IPS-18a (cell line): ENCODE measurements around the gene TXN2.
"Not testable (repeated sequence)": the region's sequence is repeated elsewhere in the genome, so short reads cannot be mapped to it uniquely, and the experiment has no call there.

ENCODE experiments used
- H3K27ac ChIP-seq: one replicate; pipeline ENCODE4 v1.5.1; 2013; ENCODE audit warnings: low read length
- H3K27me3 ChIP-seq: one replicate; pipeline ENCODE4 v1.6.1; 2013; ENCODE audit warnings: mild to moderate bottlenecking, low read length; ENCODE audit not compliant: control insufficient read depth, insufficient read depth
- H3K36me3 ChIP-seq: one replicate; pipeline ENCODE4 v1.6.1; 2013; ENCODE audit warnings: low read depth, low read length; ENCODE audit not compliant: control insufficient read depth
- H3K4me1 ChIP-seq: one replicate; pipeline ENCODE4 v1.6.1; 2013; ENCODE audit warnings: low read depth, low read length; ENCODE audit not compliant: control insufficient read depth
- H3K4me3 ChIP-seq: one replicate; pipeline ENCODE4 v1.5.1; 2013; ENCODE audit warnings: low read length
- H3K9ac ChIP-seq: one replicate; pipeline ENCODE4 v1.6.1; 2013; ENCODE audit warnings: mild to moderate bottlenecking, low read length, moderate library complexity
- H3K9me3 ChIP-seq: one replicate; pipeline ENCODE4 v1.6.1; 2013; ENCODE audit warnings: low read depth, low read length; ENCODE audit not compliant: control insufficient read depth

TXN2 gene

GRCh38 chr22:36464715-36465231, 16.7 kb downstream of the TXN2 start:
- no peaks in the 10 kb centered on the region for H3K36me3 ChIP-seq
- H3K27ac ChIP-seq: no peak overlapping the region
- H3K9me3 ChIP-seq: no peaks in the 10 kb centered on the region
- H3K4me3 ChIP-seq: no peak overlapping the region
- H3K9ac ChIP-seq: no peak overlapping the region
- H3K4me1 ChIP-seq: peaks cover 12% of the 10 kb centered on the region
- no peaks in the 10 kb centered on the region for H3K27me3 ChIP-seq

GRCh38 chr22:36463783-36464184, 17.7 kb downstream of the TXN2 start:
- Histone ChIP-seq H3K9me3 (no peaks in the 10 kb centered on the region), H3K27ac (no peak overlapping the region), H3K4me3 (no peak overlapping the region), H3K9ac (no peak overlapping the region), H3K36me3 (no peaks in the 10 kb centered on the region), H3K27me3 (no peaks in the 10 kb centered on the region), H3K4me1 (peaks cover 15% of the 10 kb centered on the region)

GRCh38 chr22:36461665-36462649, 19.5 kb downstream of the TXN2 start:
- Histone ChIP-seq H3K36me3 (no peaks in the 10 kb centered on the region), H3K9me3 (no peaks in the 10 kb centered on the region), H3K27ac (peak overlapping the region; percentile 41), H3K27me3 (no peaks in the 10 kb centered on the region), H3K4me1 (peaks cover 15% of the 10 kb centered on the region), H3K4me3 (no peak overlapping the region), H3K9ac (peak overlapping the region; percentile 12)

DNA sequence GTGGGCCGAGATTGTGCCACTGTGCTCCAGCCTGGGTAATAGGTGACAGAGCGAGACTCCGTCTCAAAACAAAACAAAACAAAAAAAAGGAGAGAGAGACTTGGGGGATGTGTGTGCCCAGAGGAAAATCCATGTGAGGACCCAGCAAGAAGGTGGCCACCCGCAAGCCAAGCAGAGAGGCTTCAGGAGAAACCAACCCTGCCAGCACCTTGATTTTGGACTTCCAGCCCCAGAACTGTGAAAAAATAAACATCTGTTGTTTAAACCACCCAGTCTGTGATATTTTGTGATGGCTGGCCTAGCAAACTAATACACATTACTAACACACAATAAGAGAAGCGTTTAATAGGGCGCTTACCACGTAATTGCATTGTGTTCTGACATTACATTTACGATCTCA, 21.2 kb downstream of the TXN2 start:
- H3K4me3 ChIP-seq: no peak overlapping the region
- H3K9ac ChIP-seq: no peak overlapping the region
- no peak overlapping the region for H3K27ac ChIP-seq
- no peaks in the 10 kb centered on the region for H3K36me3 ChIP-seq
- no peaks in the 10 kb centered on the region for H3K9me3 ChIP-seq
- H3K4me1 ChIP-seq: peaks cover 20% of the 10 kb centered on the region
- H3K27me3 ChIP-seq: no peaks in the 10 kb centered on the region

GRCh38 chr22:36457688-36458450, 23.6 kb downstream of the TXN2 start:
- Histone ChIP-seq H3K9me3 (no peaks in the 10 kb centered on the region), H3K9ac (no peak overlapping the region), H3K4me3 (no peak overlapping the region), H3K36me3 (no peaks in the 10 kb centered on the region), H3K4me1 (peaks cover 20% of the 10 kb centered on the region), H3K27me3 (no peaks in the 10 kb centered on the region), H3K27ac (no peak overlapping the region)

GRCh38 chr22:36456464-36456845, 25.0 kb downstream of the TXN2 start:
- H3K9me3 ChIP-seq: no peaks in the 10 kb centered on the region
- H3K9ac ChIP-seq: no peak overlapping the region
- no peak overlapping the region for H3K4me3 ChIP-seq
- H3K4me1 ChIP-seq: peaks cover 12% of the 10 kb centered on the region
- H3K36me3 ChIP-seq: no peaks in the 10 kb centered on the region
- no peak overlapping the region for H3K27ac ChIP-seq
- H3K27me3 ChIP-seq: no peaks in the 10 kb centered on the region

GRCh38 chr22:36455571-36456463, 25.6 kb downstream of the TXN2 start:
- H3K4me3 ChIP-seq: peak overlapping the region; percentile 12
- peaks cover 12% of the 10 kb centered on the region for H3K4me1 ChIP-seq
- peak overlapping the region; percentile 8 for H3K27ac ChIP-seq
- no peaks in the 10 kb centered on the region for H3K9me3 ChIP-seq
- no peaks in the 10 kb centered on the region for H3K27me3 ChIP-seq
- no peaks in the 10 kb centered on the region for H3K36me3 ChIP-seq
- peak overlapping the region; percentile 46 for H3K9ac ChIP-seq

DNA sequence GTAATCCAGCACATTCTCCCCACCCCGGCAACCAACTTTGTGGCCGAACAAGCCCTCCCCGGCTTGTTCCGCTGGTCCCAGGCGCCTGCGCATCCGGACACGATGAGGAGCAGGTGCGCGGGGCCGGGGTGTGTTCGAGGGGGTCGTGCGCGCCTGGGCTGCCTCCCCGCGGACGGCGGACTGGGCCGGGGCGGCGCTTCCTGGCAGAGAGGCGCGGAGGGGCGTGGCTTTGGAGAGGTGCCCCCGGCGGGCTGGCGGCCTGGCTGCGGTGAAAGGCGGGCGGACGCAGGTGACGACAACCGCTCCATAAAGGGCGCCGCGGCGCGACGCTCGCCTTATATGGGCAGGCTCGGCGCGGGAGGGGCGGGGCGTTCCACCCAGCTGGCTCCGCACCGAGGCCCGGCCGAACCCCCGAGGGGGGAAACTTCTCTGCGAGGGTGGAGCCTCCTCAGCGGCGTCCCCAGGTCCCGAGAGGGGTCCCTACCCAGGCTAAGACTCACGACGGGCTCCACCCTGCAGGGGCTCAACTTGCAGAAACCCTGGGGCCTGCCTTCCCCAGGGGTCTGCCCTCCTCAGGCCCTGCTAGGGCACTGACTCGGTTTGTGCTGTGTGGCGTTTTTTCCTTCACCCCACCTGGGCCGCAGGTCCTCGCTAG, 26.4 kb downstream of the TXN2 start:
- Histone ChIP-seq H3K4me1 (peaks cover 12% of the 10 kb centered on the region), H3K4me3 (peak overlapping the region; percentile 61), H3K27me3 (no peaks in the 10 kb centered on the region), H3K27ac (peak overlapping the region; percentile 65), H3K9ac (peak overlapping the region; percentile 76), H3K36me3 (no peaks in the 10 kb centered on the region), H3K9me3 (no peaks in the 10 kb centered on the region)

GRCh38 chr22:36453855-36454378, 27.5 kb downstream of the TXN2 start:
- Histone ChIP-seq H3K9me3 (no peaks in the 10 kb centered on the region), H3K27me3 (no peaks in the 10 kb centered on the region), H3K9ac (no peak overlapping the region), H3K4me3 (no peak overlapping the region), H3K27ac (no peak overlapping the region), H3K36me3 (no peaks in the 10 kb centered on the region), H3K4me1 (peaks cover 8% of the 10 kb centered on the region)

- not testable (repeated sequence) for H3K27me3 ChIP-seq, H3K4me1 ChIP-seq, H3K9ac ChIP-seq, H3K9me3 ChIP-seq, H3K36me3 ChIP-seq, H3K27ac ChIP-seq, H3K4me3 ChIP-seq
Observed at GRCh38 chr22:36452978-36453607, 28.3 kb downstream of the TXN2 start.
